ENCODE measurements around the gene TMEM92.
A peak's percentile ranks its signal among the peaks of the same experiment; 100 is the strongest.
"Not testable (repeated sequence)": the region's sequence is repeated elsewhere in the genome, so short reads cannot be mapped to it uniquely, and the experiment has no call there.

Gene TMEM92

GRCh38 chr17:50276588-50277356 lies 2.5 kb downstream of the TMEM92 start:
- no peak for DNase-seq (ENCODE audit: low read depth in 2 of 2)

- DNase-seq (ENCODE audit: low read depth in 2 of 2): no peak
Measured at GRCh38 chr17:50277357-50277754, 3.1 kb downstream of the TMEM92 start.

GRCh38 chr17:50278526-50279180 lies 4.4 kb downstream of the TMEM92 start:
- no peak for DNase-seq (ENCODE audit: low read depth in 2 of 2)

GRCh38 chr17:50279181-50279526 lies 4.9 kb downstream of the TMEM92 start:
- no peak for DNase-seq (ENCODE audit: low read depth in 2 of 2)

GRCh38 chr17:50279639-50280038 lies 5.4 kb downstream of the TMEM92 start:
- no peak for DNase-seq (ENCODE audit: low read depth in 2 of 2)

- no peak for DNase-seq (ENCODE audit: low read depth in 2 of 2)
Measured at GRCh38 chr17:50280068-50280467, 5.8 kb downstream of the TMEM92 start.

- no peak for DNase-seq (ENCODE audit: low read depth in 2 of 2)
Measured at GRCh38 chr17:50280801-50281441, 6.7 kb downstream of the TMEM92 start.

GRCh38 chr17:50281739-50282401 lies 7.6 kb downstream of the TMEM92 start:
- no peak for DNase-seq (ENCODE audit: low read depth in 2 of 2)

- peak in 1 of 2 donors; percentile 35 for DNase-seq (ENCODE audit: low read depth in 2 of 2)
Measured at GRCh38 chr17:50283246-50283645, 9.0 kb downstream of the TMEM92 start.

- no peak for DNase-seq (ENCODE audit: low read depth in 2 of 2)
Measured at GRCh38 chr17:50283714-50284113, 9.4 kb downstream of the TMEM92 start.

GRCh38 chr17:50285941-50286340 lies 11.7 kb downstream of the TMEM92 start:
- DNase-seq (ENCODE audit: low read depth in 2 of 2): no peak

- DNase-seq (ENCODE audit: low read depth in 2 of 2): not testable (repeated sequence)
Measured at GRCh38 chr17:50287302-50287701, 13.0 kb downstream of the TMEM92 start.

GRCh38 chr17:50288306-50288705 lies 14.0 kb downstream of the TMEM92 start:
- no peak for DNase-seq (ENCODE audit: low read depth in 2 of 2)

- no peak for DNase-seq (ENCODE audit: low read depth in 2 of 2)
Measured at GRCh38 chr17:50289278-50289677, 15.0 kb downstream of the TMEM92 start.

- DNase-seq (ENCODE audit: low read depth in 2 of 2): no peak
Measured at GRCh38 chr17:50289991-50290702, 15.9 kb downstream of the TMEM92 start.

- DNase-seq (ENCODE audit: low read depth in 2 of 2): no peak
Measured at GRCh38 chr17:50290933-50291332, 16.7 kb downstream of the TMEM92 start.

- DNase-seq (ENCODE audit: low read depth in 2 of 2): no peak
Measured at GRCh38 chr17:50292465-50292864, 18.2 kb downstream of the TMEM92 start.

- DNase-seq (ENCODE audit: low read depth in 2 of 2): no peak
Measured at GRCh38 chr17:50295021-50295420, 20.8 kb downstream of the TMEM92 start.

- peak; percentile 75 to 78 for DNase-seq (ENCODE audit: low read depth in 2 of 2)
Measured at GRCh38 chr17:50297407-50297865, 23.2 kb downstream of the TMEM92 start.

- DNase-seq (ENCODE audit: low read depth in 2 of 2): no peak
Measured at GRCh38 chr17:50298018-50298417, 23.8 kb downstream of the TMEM92 start.

GRCh38 chr17:50299776-50300175 lies 25.5 kb downstream of the TMEM92 start:
- DNase-seq (ENCODE audit: low read depth in 2 of 2): no peak

GRCh38 chr17:50300824-50301223 lies 26.6 kb downstream of the TMEM92 start:
- DNase-seq (ENCODE audit: low read depth in 2 of 2): not testable (repeated sequence)

Measured in stimulated activated CD4-positive, alpha-beta T cell treated with anti-CD3 and anti-CD28 coated beads, Interleukin-15, amount 100 ng/mL, for 48 hours (primary cell).